Calu3 (cell line): Measurements from ENCODE around the gene CSPG4. TPM values are rescaled to one million over a fixed set of nuclear protein-coding genes. Genes with fewer than 3 reads are reported as not detected.
"Not testable (repeated sequence)": the region's sequence is repeated elsewhere in the genome, so short reads cannot be mapped to it uniquely, and the experiment has no call there.

Experiments used
- BruUV-seq: library from RNA; stranded (reverse); fragments of 400-500 nt; replicated peaks from 2 replicates; lab custom pipeline; 2021; lab: Mats Ljungman, UMichigan
- CTCF ChIA-PET: fragments of 300-600 bp; sonication (Branson Sonifier 250); formaldehyde crosslinking; loops from one replicate; lab custom pipeline; 2022; ENCODE audit warnings: antibody characterized with exemption; lab: Charles Lee
- DNase-seq: peaks from one replicate; pipeline ENCODE4 v3.0.0; 2022
- H3K27ac Mint-ChIP-seq: one replicate; pipeline ENCODE4 v1.8.0; 2022; ENCODE audit warnings: mixed read lengths; ENCODE audit not compliant: unreplicated experiment
- H3K27me3 Mint-ChIP-seq: one replicate; pipeline ENCODE4 v1.8.0; 2022; ENCODE audit warnings: mixed read lengths; ENCODE audit not compliant: unreplicated experiment
- H3K36me3 Mint-ChIP-seq: one replicate; pipeline ENCODE4 v1.8.0; 2022; ENCODE audit warnings: mild to moderate bottlenecking, moderate library complexity, mixed read lengths; ENCODE audit not compliant: insufficient read depth, unreplicated experiment
- H3K4me1 Mint-ChIP-seq: one replicate; pipeline ENCODE4 v1.8.0; 2022; ENCODE audit warnings: mild to moderate bottlenecking, low read depth, mixed read lengths; ENCODE audit not compliant: unreplicated experiment
- H3K4me3 Mint-ChIP-seq: one replicate; pipeline ENCODE4 v1.8.0; 2022; ENCODE audit warnings: mild to moderate bottlenecking, low read depth, moderate library complexity, mixed read lengths; ENCODE audit not compliant: unreplicated experiment
- H3K9me3 Mint-ChIP-seq: one replicate; pipeline ENCODE4 v1.8.0; 2022; ENCODE audit warnings: low read depth, mixed read lengths; ENCODE audit not compliant: unreplicated experiment
- CTCF ChIP-seq: fragments of 200-600 bp; IDR thresholded peaks from one replicate; pipeline ENCODE4 v1.8.0; 2022; ENCODE audit warnings: antibody characterized with exemption; ENCODE audit not compliant: unreplicated experiment
- intact Hi-C: fragments of 100-400 bp; cut with micrococcal nuclease; formaldehyde crosslinking; loops from one replicate; pipeline ENCODE4 v1.10.0; 2022; ENCODE audit not compliant: unreplicated experiment
- total RNA-seq: library from RNA; stranded (reverse); gene quantifications from 2 replicates; pipeline ENCODE4 v1.2.3, GENCODE V29; 2022

CSPG4 gene
- total RNA-seq, 1 experiment from 2014 or later, result not detected

- intact Hi-C loops, result no loop called here
- no TSS peak for BruUV-seq
- peaks cover 74% of the 10 kb centered on the region for H3K27me3 Mint-ChIP-seq
- peaks cover 17% of the 10 kb centered on the region for H3K4me1 Mint-ChIP-seq
- peaks cover 5% of the 10 kb centered on the region for H3K36me3 Mint-ChIP-seq
- TF ChIP-seq CTCF, result no peak
- peak overlapping the region; percentile 17 for H3K27ac Mint-ChIP-seq
- no peaks in the 10 kb centered on the region for H3K9me3 Mint-ChIP-seq
- CTCF ChIA-PET, result interaction anchor here (0.9 kb wide), 1 partner anchor 38 kb away, joined by 4 read pairs; no protein-coding TSS in a partner anchor
- DNase-seq, result no peak
- no peak overlapping the region for H3K4me3 Mint-ChIP-seq
These were observed 17.4 kb downstream of the CSPG4 start for GRCh38 chr15:75695220-75695619.

GRCh38 chr15:75694241-75695182, 18.1 kb downstream of the CSPG4 start:
- intact Hi-C loops, result no loop called here
- Mint-ChIP-seq H3K9me3 (no peaks in the 10 kb centered on the region), H3K36me3 (peaks cover 5% of the 10 kb centered on the region), H3K27me3 (peaks cover 70% of the 10 kb centered on the region), H3K27ac (peak overlapping the region; percentile 17), H3K4me3 (no peak overlapping the region), H3K4me1 (peaks cover 17% of the 10 kb centered on the region)
- CTCF ChIA-PET, result interaction anchor here (0.7 to 1.1 kb wide), 5 partner anchors 30 to 327 kb away, joined by 3 to 5 read pairs (median 3); no protein-coding TSS in a partner anchor
- DNase-seq, result peak; percentile 78
- peak; percentile 70 for TF ChIP-seq CTCF
- no TSS peak for BruUV-seq

GRCh38 chr15:75693501-75694240, 19.0 kb downstream of the CSPG4 start:
- Mint-ChIP-seq H3K36me3 (peaks cover 5% of the 10 kb centered on the region), H3K9me3 (no peaks in the 10 kb centered on the region), H3K4me1 (peaks cover 17% of the 10 kb centered on the region), H3K27ac (no peak overlapping the region), H3K4me3 (no peak overlapping the region), H3K27me3 (peaks cover 63% of the 10 kb centered on the region)
- no peak for DNase-seq
- intact Hi-C loops, result no loop called here
- CTCF ChIA-PET, result interaction anchor here (1.0 to 1.1 kb wide), 2 partner anchors 108 to 110 kb away, joined by 3 to 5 read pairs; no protein-coding TSS in a partner anchor
- BruUV-seq, result no TSS peak
- no peak for TF ChIP-seq CTCF

- Mint-ChIP-seq H3K4me1 (peaks cover 17% of the 10 kb centered on the region), H3K27me3 (peaks cover 59% of the 10 kb centered on the region)
- intact Hi-C loops, BruUV-seq, H3K27ac Mint-ChIP-seq, CTCF ChIA-PET, H3K9me3 Mint-ChIP-seq, DNase-seq, H3K36me3 Mint-ChIP-seq, H3K4me3 Mint-ChIP-seq: not testable (repeated sequence)
These were observed 19.6 kb downstream of the CSPG4 start for GRCh38 chr15:75693028-75693427.

- BruUV-seq, H3K27ac Mint-ChIP-seq, H3K36me3 Mint-ChIP-seq, intact Hi-C loops, H3K9me3 Mint-ChIP-seq, H3K4me3 Mint-ChIP-seq, DNase-seq: not testable (repeated sequence)
- CTCF ChIA-PET, result interaction anchor here (0.6 to 0.7 kb wide), 2 partner anchors 44 to 917 kb away, joined by 3 read pairs; partner anchors contain the start of gene SNX33
- Mint-ChIP-seq H3K4me1 (peaks cover 17% of the 10 kb centered on the region), H3K27me3 (peaks cover 52% of the 10 kb centered on the region)
These were observed 20.3 kb downstream of the CSPG4 start for GRCh38 chr15:75692311-75692710.

GRCh38 chr15:75689429-75689828, 23.2 kb downstream of the CSPG4 start:
- H3K36me3 Mint-ChIP-seq, intact Hi-C loops, H3K9me3 Mint-ChIP-seq, CTCF ChIA-PET, H3K4me1 Mint-ChIP-seq, H3K27ac Mint-ChIP-seq, BruUV-seq, H3K4me3 Mint-ChIP-seq, DNase-seq: not testable (repeated sequence)
- H3K27me3 Mint-ChIP-seq, result peaks cover 31% of the 10 kb centered on the region
